ENCODE measurements around the gene ERAP2.
"Not testable (repeated sequence)": the region's sequence is repeated elsewhere in the genome, so short reads cannot be mapped to it uniquely, and the experiment has no call there.

Gene ERAP2

DNA sequence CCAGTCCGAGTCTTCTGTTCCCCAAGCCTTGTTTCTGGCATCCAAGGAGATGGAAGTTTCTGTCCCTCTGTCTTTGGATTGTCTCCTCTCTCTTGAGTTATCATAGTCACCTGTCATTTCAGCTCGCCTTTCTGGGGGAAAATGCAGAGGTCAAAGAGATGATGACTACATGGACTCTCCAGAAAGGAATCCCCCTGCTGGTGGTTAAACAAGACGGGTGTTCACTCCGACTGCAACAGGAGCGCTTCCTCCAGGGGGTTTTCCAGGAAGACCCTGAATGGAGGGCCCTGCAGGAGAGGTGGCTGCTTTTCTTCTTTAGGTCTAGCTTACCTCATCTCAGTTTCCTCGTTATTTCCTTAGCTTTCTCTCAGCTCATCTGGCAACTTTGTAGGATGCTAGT, 25.1 kb downstream of the ERAP2 start:
- DNase-seq (ENCODE audit: low read depth) = no peak

DNA sequence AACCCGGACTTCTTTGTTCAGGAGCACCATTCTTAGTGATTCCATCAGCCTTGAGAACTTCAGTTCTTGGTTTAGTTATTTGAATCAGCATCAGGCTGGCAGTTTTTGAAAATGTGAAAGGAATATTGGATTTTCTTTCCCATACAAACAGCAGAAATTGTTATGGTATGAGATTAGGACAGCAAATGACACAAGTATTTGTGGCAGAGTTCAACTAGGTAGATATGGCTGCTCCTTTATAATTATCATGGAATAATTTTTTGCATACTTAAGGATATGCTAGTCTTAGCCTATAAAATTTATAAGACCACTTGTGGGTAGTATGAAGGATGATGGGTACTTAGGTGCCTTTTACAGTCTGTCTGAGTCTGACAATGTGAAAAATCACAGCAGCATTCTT, 25.5 kb downstream of the ERAP2 start:
- no peak for DNase-seq (ENCODE audit: low read depth)

DNA sequence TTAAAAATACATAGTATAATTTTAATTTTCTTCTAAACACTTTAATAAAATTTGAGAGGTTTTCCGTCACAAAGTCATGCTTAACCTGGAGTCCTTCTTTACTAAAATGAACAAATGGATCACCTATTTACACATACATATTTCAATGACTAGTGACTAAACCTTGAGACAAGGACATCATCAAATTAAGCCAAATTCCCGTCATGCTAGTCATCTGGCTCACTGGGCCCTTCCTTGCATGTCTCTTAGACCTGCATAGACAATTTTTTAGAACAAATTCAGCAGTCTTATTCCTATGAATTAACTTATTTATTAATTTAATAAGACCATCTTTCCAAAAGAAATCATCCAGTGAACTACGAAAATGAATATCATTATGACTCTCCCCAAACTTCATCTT, 26.6 kb downstream of the ERAP2 start:
- DNase-seq (ENCODE audit: low read depth) = no peak

- DNase-seq (ENCODE audit: low read depth) = no peak
Measured at GRCh38 chr5:96903300-96903699, 27.0 kb downstream of the ERAP2 start.

DNA sequence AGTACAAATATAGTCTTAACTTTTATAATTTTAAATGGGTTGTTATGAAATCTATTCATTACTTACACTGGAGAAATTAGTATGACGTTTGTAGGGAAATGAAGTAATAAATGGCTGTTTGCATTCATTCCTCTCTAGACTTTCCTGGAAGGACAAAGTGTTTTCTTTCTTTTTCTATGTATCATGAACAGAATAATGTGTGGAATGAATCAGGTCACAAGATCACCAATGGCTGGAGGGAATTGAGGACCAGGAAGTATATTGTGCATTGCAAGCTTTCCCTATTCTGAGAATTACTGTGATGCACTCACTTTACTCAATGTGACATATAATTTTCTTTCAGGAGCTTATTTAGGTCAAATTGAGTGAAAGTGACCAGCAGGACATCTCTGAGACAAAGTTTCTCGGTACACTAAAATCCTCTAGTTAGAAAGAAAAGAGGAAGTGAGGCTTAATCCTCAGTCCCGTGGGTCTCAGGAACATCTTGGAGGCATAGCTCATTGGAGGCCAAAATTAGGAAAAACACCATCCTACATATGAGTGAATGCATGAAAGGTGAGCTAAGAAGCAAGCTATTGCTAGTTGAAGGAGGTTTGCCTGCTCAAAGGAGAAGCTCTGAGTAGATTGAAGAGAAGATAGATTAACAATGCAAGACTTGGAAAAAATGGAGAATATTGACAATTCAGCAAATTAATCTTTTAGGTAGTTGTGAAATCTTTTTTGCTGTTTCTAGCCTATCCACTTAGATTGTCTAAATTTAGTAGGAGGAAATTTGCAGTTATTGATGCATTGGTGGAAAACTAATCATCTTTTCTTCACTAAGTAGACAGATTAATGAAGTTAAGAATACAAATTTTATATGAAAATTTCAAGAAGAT, 28.0 kb downstream of the ERAP2 start:
- no peak for DNase-seq (ENCODE audit: low read depth)

GRCh38 chr5:96905864-96906263, 29.6 kb downstream of the ERAP2 start:
- DNase-seq (ENCODE audit: low read depth) = no peak

- DNase-seq (ENCODE audit: low read depth) = no peak
Measured at GRCh38 chr5:96909003-96909402, 32.7 kb downstream of the ERAP2 start.

- DNase-seq (ENCODE audit: low read depth) = no peak
Measured at GRCh38 chr5:96909435-96909834, 33.1 kb downstream of the ERAP2 start.

DNA sequence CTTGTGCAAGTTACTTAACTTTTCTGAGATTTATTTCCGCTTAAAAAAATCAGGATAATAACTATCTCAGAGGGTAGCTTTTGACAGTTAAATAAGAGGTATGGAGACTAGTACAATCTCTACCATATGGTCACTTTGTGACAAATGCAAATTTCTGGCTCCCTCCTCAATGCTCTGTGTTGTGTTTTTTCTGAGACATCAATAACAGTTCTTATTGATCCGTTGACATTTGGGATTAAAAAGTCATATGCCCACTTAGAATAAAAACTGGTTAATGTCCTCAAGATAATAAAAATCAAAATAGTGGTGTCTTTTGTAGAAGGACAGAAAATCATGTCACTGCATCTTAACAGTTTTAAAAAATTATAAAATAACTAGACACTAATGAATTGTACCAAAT, 34.8 kb downstream of the ERAP2 start:
- no peak for DNase-seq (ENCODE audit: low read depth)

DNA sequence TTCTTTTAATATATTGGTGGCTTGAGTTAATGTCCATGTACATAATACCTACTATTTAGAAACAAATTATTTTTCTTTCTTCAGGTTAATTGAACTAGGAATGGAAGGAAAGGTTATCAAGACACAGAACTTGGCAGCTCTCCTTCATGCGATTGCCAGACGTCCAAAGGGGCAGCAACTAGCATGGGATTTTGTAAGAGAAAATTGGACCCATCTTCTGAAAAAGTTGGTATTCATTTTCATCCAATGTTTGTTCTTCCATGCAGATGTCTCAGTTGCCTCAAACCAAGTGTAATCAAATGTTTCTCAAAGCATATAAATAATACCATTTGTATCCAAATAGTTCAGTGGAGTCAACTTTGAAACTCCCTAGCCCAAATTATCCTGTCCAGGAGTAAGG, 36.9 kb downstream of the ERAP2 start:
- DNase-seq (ENCODE audit: low read depth) = no peak

GRCh38 chr5:96919754-96920197, 43.5 kb downstream of the ERAP2 start:
- no peak for DNase-seq (ENCODE audit: low read depth)

GRCh38 chr5:96920744-96921355, 44.5 kb downstream of the ERAP2 start:
- DNase-seq (ENCODE audit: low read depth) = no peak

DNA sequence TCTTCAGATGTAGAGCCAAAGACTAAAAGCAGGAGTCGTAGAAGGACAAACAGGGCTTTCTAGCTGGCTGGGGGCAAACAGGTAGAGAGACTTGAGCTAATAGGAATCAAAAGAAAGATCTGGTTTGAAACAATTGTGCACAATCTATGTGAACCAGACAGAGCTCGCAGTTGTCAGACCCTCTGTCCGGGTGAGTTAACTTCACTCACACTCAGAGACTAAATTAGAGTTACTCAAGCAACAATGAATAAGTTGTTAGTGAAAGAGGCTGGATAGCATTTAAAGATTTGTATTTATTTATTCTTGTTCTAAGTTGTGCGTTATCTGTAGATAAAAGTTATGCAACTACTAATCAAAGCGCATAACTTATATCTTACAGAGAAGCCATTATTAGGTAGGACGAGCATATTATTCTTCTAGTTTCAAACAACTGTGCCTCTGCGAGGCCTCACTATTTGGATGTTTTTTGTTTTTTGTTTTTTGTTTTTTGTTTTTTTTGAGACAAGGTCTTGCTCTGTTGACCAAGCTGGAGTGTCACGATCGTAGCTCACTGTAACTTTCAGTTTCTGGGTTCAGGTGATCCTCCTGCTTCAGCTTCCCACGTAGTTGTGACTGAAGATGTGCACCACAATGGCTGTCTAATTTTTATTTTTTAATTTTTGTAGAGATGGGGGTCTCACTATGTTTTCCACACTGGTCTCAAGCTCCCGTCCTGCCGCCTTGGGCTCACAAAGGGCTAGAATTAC, 46.4 kb downstream of the ERAP2 start:
- no peak for DNase-seq (ENCODE audit: low read depth)

- DNase-seq (ENCODE audit: low read depth) = no peak
Measured at GRCh38 chr5:96924016-96924443, 47.7 kb downstream of the ERAP2 start.

DNA sequence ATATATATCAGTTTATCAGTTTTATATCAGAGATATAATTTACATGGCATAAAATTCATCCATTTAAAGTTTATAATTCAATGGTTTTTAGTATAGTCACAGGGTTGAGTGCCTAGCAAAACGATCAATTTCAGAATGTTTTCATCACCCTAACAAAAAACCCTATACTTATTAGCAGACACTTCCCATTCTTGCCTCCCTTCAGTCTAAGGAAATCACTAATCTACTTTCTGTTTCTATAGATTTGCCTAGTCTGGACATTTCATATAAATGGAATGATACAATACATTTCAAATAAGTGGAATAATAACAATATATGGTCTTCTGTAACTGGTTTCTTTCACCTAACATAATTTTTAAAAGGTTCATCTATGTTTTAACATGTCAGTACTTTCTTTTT, 50.0 kb downstream of the ERAP2 start:
- no peak for DNase-seq (ENCODE audit: low read depth)

DNA sequence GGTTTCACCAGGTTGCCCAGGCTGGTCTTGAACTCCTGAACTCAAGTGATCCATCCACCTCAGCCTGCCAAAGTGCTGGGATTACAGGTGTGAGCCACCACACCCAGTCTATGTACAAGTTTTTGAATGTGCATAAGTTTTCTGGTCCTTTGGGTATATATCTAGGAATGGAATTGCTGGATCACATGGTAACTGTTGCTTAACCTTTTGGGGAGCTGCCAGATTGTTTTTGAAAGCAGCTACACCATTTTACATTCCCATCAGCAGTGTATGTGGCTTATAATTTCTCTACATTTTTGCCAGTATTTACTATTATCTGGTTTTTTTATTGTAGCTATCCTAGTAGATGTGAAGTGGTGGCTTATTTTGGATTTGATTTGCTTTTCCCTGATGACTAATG, 50.7 kb downstream of the ERAP2 start:
- no peak for DNase-seq (ENCODE audit: low read depth)

- no peak for DNase-seq (ENCODE audit: low read depth)
Measured at GRCh38 chr5:96928931-96929708, 52.8 kb downstream of the ERAP2 start.

DNA sequence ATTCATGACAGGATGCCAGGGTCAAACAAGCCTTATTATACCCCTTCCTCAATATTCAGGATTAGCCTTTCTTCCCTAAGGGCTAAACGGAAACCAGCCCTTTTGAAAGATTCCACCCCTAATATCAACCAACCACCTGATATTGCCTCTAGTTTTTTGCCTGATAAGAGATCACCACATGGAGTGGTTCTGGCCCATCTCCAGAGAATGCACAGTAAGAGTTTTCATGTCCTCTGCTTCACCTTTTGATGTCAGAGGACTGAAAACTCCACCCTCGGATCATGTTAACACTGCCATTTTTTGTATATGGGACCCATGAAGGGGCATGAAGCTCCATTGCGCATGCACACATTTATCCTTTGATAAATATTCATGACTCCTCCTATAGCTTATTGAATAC, 53.8 kb downstream of the ERAP2 start:
- DNase-seq (ENCODE audit: low read depth) = no peak

DNA sequence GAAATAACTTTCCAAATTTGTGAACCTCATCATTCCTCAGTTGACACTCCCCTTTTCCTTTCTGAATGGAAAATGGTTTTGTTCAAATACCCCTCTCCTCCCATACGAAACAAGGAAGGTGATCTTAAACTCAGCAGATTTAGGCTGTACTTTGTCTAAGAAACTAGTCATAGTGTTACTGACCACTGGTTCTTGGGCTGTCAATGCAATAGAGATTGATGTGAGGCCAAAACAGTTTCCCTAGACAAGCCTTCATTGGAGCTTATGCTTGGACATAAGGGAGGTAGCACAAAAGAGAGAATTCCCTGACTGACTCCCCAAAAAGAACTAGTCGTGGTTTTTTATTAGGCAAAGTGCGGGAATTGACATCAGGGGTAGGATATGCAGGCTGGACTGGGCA, 54.3 kb downstream of the ERAP2 start:
- no peak for DNase-seq (ENCODE audit: low read depth)

- DNase-seq (ENCODE audit: low read depth) = not testable (repeated sequence)
Measured at GRCh38 chr5:96931037-96931436, 54.7 kb downstream of the ERAP2 start.

DNA sequence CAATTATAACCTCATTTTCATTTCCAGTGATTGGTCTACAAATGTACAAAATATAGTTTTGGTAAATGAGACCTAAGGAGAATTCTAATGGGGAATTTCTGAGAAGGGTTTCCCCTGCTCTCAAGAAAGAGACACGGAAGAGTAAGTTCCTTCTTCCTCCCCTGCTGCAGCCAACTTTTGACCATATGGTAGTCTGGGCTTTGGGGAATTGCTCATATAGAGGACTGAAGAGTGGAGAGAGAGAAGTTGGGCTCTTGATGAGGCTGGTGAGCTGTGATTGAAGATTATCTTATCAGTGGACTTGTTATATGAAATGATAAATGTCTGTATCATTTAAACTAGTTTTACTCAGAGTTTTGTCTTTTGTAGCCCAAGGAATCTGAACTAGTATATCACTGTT, 55.3 kb downstream of the ERAP2 start:
- DNase-seq (ENCODE audit: low read depth) = no peak

DNA sequence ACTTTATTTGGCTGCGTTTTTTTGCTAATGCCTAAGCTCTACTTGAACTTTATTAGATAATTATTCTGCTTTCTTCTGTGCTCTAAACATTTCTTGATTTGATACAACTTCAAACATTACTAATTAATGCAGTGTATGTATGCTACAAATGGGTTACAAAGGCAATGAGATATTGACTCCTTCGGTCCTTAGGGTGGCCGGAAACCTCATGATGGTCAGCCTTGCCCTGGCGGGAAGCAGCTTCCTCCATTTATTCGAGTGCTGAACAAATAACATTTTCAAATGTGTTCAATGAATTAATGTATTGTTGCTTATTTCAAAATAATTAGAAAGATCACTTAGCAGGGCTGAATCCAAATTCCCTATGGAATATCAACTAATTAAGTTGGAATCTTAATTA, 55.7 kb downstream of the ERAP2 start:
- DNase-seq (ENCODE audit: low read depth) = no peak

Data from stimulated activated CD8-positive, alpha-beta memory T cell treated with anti-CD3 and anti-CD28 coated beads, Interleukin-15, amount 100 ng/mL, for 24 hours (primary cell).